HG02798 (cell line): ENCODE measurements around the gene ZNF300.
A peak's percentile ranks its signal among the peaks of the same experiment; 100 is the strongest.
"Not testable (repeated sequence)": the region's sequence is repeated elsewhere in the genome, so short reads cannot be mapped to it uniquely, and the experiment has no call there.

Source experiments
- ATAC-seq: cut with Tn5 transposase; IDR thresholded peaks from one replicate; pipeline ENCODE4 v1.9.1; 2021; ENCODE audit warnings: mild to moderate bottlenecking; ENCODE audit not compliant: unreplicated experiment, poor library complexity

The ZNF300 gene

DNA sequence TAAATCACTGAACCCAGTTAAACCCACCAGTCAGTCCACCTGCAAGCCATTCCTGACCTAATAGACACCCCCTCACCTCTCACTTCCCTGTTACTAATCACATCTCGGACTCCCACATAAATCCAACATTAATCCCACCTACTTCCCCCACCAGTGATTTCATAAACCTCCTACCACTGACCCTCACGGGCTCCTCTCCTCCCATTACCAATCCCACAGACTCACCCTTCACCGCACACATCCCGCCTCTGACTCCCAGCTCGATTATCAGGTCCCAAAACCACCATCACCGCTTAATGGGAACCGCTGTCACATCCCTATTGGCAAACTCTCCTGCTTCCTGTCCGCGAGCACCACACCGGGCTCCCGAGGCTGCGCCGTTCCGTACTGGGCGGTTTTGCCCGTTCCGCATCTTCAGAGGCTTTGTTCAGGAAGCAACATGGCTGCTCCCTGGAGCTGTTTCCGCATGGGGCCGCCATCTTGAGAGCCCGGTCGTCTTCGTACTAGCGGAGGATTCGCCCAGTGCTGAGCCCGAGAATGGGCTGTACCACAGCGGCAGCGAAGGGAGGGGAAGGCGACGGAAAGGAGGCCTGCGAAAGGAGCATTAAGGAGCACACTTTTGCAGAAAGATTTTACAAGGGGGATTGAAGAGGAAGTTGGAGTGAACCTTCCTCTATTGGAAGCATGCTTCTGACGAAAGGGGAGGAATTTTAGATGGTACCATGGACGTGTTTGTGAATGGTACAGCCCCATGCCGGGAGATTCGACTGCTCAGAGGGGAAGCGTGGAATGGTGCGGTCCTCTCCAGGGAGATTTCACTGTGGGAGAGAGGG, at the start of gene ZNF300:
ZNF300 (minus strand) TSS at position 502 of the 833 bp plus-strand sequence. CDS start 1,825 bp downstream, outside the sequence.
- no peak for ATAC-seq

DNA sequence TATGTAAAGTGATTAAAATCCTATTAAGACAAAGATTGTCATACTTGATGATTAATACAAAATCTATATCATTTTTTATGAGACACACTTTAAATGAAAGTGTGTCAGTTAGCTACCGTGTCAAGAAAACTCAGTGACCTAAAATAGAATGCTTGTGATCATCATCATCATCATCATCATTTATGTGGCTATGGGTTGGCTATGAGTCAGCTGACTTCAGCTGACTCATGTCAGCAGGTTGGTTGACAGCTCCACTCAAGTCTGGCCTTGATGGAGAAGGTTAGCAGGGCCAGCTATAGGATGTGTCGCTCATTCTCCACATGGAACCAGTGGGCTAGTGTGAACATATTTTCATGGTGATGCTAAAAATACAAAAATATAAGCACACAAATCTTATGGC, 43.8 kb upstream of the ZNF300 start:
- ATAC-seq = no peak

DNA sequence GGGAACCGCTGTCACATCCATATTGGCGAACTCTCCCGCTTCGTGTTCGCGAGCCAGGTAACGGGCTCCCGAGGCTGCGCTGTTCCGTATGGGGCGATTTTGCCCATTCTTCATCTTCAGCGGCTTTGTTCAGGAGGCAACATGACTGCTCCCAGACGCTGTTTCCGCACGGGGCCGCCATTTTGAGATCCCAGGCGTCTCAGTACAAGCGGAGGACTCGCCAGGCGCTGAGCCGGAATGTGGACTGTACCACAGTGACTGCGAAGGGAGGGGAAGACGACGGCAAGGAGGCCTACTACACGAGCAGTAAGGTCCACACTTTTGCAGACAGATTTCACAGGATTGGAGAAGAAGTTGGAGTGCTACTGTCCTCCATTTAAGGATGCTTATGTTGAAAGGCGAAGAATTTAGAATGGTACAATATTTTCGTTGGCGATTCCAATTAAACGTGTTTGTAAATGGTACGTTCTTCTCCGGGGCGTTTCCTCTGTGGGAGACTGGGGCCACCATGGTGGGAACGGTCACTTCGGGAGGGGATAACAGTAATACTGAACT, 41.6 kb upstream of the ZNF300 start:
- no peak for ATAC-seq

DNA sequence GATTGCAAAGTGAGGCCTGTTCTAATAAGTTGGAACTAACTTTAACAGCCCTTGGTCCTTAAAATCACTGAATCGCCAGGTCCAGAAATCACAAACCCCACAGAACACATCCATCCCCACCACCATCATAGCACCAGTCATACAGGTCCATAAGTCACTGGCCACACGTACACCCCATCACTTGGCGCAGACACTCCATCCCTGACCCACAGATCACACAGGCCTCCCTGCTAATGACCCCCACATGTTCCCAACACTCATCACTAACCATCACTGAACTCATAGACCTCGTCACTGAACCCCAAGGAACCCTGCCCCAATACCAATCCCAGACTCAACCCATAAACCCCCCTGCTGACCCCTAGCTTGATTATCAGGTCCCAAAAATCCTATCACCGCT, 41.2 kb upstream of the ZNF300 start:
- ATAC-seq = no peak

DNA sequence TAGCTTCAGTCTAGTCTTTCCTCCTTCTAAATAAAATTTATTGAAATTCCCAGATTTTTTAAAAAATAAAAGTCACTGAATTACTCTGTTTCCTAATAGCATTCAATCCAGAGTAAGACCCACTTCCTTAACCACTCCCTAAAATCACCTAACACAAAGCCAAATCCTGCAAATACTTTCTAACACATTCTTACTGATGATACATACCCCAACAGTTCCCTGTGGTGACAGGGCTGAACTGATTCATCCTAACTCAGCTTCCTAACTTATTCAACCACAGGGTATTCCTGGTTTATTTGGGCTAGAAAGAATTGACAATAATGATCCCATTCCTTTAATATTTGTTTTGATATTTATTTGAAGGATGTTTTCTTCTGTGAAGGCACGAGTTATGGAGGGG, 40.7 kb upstream of the ZNF300 start:
- ATAC-seq = no peak

DNA sequence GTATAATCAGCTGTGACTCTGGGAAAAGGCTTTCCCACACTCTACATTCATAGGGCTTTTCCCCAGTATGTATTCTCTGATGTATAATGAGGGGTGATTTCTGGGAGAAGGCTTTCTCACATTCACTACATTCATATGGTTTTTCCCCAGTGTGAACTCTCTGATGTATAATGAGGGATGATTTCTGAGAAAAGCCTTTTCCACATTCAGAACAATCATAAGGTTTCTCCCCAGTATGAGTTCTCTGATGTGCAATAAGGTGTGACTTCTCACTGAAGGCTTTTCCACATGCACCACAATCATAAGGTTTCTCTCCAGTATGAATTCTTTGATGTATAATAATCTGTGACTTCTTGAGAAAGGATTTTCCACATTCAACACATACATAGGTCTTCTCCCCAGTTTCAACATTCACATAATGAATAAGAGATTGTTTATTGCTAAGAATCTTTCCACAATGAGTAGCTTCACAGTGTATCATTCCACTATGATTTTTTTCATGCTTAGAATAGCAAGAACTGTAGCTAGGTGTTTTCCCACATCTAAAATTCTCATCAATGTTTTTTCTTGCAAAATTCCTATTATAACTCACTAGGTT, 26.7 kb upstream of the ZNF300 start:
- ATAC-seq = no peak

DNA sequence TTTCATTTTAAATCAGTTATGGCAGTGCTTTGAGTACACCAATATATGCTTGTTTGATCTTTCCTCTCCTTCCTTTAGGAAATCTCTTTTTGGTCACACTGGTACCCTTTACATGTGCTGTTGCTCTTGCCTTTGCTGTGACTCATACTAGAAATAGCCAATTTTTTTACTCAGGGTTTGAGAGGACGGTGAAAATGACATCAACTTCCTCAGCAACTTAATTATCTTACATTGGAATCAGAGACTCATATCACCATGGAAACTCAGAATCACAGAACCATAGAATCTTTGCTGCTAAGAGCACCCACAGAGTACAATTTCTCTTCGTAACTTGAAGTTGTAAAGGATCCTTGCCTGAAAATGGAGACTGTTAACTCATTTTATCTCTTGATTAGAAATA, 13.8 kb upstream of the ZNF300 start:
- ATAC-seq = no peak

DNA sequence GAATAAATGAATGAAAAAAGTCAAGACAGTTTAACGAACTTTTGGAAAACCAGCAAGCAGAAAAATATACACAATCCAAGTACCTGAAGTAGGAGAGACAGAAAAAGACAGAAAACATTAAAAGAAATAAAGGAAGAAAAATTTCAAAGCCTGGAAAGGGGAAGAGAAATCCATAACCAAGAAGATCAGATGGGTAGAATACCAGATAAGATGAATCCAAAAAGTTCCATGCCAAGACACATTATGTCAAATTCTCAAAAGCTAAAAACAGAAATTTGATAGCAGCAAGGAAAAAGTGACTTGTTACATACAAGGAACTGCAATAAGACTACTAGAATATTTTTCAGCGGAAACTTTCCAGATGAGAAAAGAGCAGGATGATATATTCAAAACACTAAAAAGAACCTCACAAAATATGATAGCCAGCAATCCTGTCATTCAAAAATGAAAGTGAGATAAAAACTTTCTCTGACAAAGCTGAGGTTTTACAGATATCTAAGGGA, 7.6 kb upstream of the ZNF300 start:
- no peak for ATAC-seq

DNA sequence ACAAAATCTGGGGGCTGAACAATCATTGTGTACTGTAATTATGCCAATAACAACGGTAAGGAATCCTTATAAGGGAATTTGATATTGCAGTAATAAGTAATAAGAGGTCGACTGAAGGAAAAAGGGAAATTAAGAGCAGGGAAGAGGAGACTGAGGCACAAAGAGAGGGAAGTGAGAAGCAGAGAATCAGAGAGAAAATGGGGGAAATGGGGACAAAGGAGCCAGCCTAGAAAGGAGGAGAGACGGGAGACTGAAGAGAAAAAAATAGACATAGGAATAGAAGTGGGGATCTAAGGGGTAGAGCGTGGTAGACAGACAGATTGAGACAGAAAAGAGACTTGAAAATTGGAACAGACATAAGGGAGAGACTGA, 518 bp upstream of the ZNF300 start:
- no peak for ATAC-seq

DNA sequence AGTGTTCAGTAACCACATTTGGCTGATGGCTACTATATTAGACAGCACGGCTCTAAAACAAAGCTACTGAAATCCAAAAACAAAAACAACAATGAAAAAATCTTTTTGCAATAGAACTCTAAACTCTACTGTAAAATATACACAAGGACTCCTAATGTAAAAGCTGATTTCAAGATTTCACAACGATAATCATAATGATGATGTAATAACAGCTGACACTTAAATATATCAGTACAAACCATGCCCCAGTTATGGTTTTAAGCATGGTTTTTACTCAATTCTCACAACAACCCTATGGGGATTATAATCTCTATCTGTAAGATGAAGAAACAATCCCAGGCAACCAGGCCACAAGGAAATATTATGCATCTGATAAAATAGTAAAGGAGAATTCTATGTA, 3.3 kb downstream of the ZNF300 start:
- no peak for ATAC-seq

DNA sequence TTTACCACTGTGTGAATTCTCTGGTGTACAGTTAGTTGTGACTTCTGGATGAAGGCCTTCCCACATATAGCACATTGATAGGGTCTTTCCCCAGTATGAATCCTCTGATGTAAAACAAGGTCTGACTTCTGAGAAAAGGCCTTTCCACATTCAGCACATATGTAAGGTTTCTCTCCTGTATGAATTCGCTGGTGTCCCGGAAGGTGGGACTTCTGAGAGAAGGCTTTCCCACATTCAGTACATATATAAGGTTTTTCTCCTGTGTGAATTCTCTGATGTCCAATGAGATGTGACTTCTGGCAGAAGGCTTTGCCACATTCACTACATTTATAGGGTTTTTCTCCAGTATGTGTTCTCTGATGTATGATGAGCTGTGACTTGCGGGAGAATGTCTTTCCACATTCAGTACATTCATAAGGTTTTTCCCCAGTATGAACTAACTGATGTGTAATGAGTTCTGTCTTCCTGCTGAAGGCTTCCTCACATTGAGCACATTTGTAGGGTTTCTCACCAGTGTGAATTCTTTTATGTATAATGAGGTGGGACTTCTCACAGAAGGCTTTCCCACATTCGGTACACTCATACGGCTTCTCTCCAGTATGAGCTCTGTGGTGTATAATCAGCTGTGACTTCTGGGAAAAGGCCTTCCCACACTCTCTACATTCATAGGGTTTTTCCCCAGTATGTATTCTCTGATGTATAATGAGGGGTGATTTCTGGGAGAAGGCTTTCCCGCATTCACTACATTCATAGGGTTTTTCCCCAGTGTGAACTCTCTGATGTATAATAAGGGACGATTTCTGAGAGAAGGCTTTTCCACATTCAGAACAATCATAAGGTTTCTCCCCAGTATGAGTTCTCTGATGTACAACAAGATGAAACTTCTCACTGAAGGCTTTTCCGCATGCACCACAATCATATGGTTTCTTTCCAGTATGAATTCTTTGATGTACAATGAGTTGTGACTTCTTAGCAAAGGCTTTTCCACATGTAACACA, 9.1 kb downstream of the ZNF300 start:
- no peak for ATAC-seq

DNA sequence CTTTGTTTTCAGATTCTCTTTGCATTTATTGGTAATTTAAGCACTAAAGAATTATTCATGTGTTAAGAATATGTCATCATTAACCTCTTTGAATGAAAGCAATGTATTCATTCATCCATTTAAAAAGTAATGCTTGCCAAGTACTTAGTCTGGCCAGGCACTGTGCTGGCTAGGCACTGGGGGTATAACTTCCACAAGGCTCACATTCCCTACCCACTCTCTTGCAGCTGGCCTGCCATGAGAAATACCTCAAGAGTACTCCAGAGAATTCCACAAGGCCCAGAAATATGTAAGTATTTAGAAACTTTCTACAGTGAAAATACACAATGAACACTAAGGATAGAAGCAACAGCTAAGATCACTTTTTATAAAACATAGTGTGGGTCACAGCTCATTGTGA, 25.4 kb downstream of the ZNF300 start:
- no peak for ATAC-seq

DNA sequence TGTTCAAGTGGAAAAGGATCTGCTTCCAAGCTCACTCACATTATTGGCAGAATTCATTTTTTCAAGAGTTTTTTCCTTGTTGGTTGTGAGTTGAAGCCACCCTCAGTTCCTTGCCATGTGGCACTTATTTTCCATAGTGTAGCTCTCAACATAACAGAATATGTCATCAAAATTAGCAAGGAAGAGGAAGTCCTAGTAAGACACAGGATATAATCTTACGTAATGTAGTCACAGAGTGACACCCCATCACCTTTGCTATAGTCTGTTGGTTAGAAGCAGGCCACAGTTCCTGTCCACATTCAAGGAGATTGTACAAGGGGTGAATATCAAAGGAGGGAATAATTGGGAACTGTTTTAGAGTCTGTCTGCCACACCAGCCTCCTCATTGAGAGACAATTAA, 42.7 kb downstream of the ZNF300 start:
- no peak for ATAC-seq

DNA sequence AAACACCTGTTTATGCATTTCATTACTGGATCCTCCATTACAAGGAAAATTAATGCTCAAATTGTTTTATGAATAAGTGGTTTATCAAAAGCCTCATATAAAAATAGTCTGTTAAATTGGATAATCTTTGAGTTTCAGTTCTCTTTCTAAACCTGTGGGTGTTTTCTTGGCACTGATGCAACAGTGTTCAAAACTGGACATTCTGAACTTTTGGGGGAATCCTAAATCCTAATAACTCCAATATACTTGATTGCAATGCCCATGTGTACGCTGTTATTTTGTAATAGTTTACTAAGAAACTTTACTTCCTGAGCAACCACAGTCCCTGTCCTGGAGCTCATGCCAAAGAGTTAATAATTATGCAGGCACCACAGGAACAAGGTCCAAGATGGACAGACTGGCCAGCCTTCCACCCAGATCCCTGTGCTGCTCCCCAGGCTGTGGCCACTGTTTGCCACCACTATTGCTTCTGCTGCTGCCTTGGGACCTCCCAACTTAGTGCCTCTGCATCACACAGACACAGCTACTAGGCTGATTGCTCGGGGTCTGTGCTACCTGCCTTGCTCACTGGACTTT, 44.4 kb downstream of the ZNF300 start:
- no peak for ATAC-seq

DNA sequence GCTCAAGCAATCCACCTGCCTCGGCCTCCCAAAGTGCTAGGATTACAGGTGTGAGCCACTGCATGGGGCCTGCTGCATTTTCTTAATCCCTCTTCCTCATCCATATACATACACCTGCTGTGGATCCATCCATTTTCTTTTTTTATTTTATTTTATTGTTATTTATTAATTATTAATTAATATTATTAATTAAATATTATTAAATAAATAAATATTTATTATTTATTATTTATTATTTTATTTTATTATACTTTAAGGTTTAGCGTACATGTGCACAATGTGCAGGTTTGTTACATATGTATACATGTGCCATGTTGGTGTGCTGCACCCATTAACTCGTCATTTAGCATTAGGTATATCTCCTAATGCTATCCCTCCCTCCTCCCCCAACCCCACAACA, 48.1 kb downstream of the ZNF300 start:
- not testable (repeated sequence) for ATAC-seq

DNA sequence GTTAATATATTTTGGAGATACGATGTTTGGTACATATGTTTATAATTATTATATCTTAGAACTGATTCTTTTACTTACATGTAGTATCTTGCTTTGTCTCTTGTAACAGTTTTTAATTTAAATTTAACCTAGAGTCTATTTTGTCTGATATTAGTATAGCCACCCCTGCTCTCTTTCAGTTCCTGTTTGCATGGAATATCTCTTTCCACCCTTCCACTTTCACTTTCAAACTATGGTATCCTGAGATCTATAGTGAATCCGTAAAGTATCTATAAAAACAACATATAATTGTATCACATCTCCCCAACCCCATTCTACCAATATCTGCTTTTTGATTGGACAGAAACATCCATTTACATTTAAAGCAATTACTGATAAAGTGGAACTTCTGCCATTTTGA, 51.2 kb downstream of the ZNF300 start:
- ATAC-seq = no peak

DNA sequence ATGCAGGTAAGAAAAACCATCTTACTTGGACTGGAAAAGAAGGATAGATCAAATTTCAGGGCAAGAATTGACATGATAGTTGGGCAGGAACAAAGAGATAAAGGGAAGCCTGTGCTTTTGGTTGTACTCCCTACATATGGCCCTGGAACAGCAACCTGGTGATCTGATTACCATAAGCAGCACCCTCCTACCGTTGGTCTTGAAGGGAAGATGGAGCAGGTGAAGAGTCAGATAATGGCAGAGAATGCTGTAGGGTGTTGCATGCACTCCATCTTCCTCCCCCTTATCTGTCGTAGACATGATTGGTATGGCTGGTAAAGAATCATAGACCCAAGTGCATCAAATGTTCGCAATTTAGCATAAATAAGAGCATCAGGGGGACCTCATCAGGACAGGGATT, 53.7 kb downstream of the ZNF300 start:
- no peak for ATAC-seq

DNA sequence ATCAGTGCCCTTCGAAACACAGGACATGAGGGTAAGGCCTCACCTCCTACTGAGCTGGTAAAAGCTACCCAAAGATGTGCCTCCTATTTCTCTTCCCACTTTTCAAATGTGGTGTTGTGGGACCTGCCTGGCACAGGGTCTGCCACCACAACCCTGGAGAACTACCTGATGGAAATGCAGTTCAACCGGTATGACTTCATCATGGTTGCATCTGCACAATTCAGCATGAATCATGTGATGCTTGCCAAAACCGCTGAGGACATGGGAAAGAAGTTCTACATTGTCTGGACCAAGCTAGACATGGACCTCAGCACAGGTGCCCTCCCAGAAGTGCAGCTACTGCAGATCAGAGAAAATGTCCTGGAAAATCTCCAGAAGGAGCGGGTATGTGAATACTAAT, 56.5 kb downstream of the ZNF300 start:
- no peak for ATAC-seq

DNA sequence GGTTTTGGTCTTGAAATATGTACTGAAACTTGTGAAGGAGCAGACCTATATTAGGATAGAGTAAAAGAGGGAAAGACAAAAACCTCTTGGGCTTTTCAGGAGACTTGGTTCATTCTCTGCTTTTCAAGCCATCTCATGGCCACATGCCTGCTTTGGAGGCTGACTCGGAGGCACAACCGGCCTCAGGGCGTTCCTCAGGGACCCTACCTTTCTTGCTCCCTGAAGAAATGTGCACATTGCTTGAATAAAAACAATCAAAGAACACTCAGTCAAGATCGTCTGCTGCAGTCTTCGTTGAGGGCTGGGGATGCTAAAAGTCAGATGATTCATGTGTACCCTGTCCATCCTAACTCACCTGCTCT, 57.5 kb downstream of the ZNF300 start:
- no peak for ATAC-seq

DNA sequence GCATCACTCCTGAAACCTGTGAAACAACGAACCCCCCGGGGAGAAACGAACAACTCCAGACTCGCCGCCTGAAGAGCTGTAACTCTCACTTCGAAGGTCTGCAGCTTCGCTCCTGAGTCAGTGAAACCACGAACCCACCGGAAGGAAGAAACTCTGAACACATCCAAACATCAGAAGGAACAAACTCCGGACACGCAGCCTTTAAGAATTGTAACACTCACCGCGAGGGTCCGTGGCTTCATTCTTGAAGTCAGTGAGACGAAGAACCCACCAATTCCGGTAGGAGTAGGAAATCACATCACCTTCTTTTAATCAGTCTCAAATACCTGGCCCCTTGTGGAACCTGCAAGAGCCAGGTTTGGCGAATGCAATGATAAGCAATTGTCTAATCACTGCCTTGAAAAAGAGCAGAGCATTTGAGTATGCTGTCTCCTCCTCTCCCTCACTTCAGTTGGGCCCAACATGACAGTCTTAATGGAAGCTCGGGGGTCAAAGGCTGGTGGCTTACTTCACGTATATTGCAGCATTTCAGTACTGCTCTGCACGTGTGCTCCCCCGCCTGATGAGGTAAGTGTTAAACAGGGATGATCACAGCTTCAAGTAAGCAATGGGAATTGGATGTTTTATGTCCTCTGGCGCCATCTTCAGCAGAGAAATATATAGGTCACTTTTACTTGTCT, 58.0 kb downstream of the ZNF300 start:
- ATAC-seq = peak; percentile 87
